Adrenal gland (tissue), 12 donors: ENCODE measurements around the gene MTHFD1. TPM values are rescaled to one million over a fixed set of nuclear protein-coding genes. Genes with fewer than 3 reads are reported as not detected.

Source experiments
- DNase-seq, 7 donors: peaks; one replicate each; pipeline ENCODE4 v3.0.0-alpha.2; 2019 to 2020
- H3K27ac ChIP-seq, 5 donors: fragments of 200-600 bp; sonication (generic) in 4 of 5; 1 replicate in 3 of 5; 2 replicates in 2 of 5; pipeline versions ENCODE4 v1.5.1 to v1.8.0; 2016 to 2020; ENCODE audit warnings: mild to moderate bottlenecking in 1 of 5
- H3K27me3 ChIP-seq: fragments of 200-600 bp; 2 replicates; pipeline ENCODE4 v1.8.0; 2021
- H3K36me3 ChIP-seq, 2 donors: fragments of 200-600 bp; replicated peaks in 1 of 2; 1 replicate in 1 of 2; 2 replicates in 1 of 2; pipeline versions ENCODE4 v1.5.1 to v1.8.0; 2018 to 2022
- H3K4me1 ChIP-seq, 2 donors: fragments of 200-600 bp; replicated peaks in 1 of 2; 1 replicate in 1 of 2; 2 replicates in 1 of 2; pipeline versions ENCODE4 v1.5.1 to v1.8.0; 2018 to 2021
- H3K4me3 ChIP-seq, 4 donors: fragments of 200-600 bp; sonication (generic) in 3 of 4; one replicate each; pipeline ENCODE4 v1.5.1; 2016 to 2018
- H3K9me3 ChIP-seq, 3 donors: fragments of 200-600 bp; sonication (generic) in 1 of 3; replicated peaks in 1 of 3; 1 replicate in 2 of 3; 2 replicates in 1 of 3; pipeline versions ENCODE4 v1.5.1 to v1.8.0; 2016 to 2021
- CTCF ChIP-seq, 6 experiments: fragments of 450-650 bp in 4 of 6; fragments of 200-600 bp in 2 of 6; sonication (generic) in 1 of 6; IDR thresholded peaks; 1 replicate in 5 of 6; 2 replicates in 1 of 6; pipeline versions ENCODE4 v1.5.1 to v1.8.0; 2016 to 2021; ENCODE audit warnings: antibody characterized with exemption in 6 of 6, mild to moderate bottlenecking in 2 of 6, moderate library complexity in 1 of 6
- POLR2A ChIP-seq, 2 donors: fragments of 450-650 bp; IDR thresholded peaks; one replicate each; pipeline ENCODE4 v1.6.1; 2017; ENCODE audit warnings: antibody characterized with exemption in 2 of 2, mild to moderate bottlenecking in 2 of 2, moderate library complexity in 1 of 2
- WGBS, 4 donors: extraction: QIAGEN DNeasy Blood & Tissue Kit in 2 of 4; methylation state at CpG; one replicate each; pipeline versions ENCODE4 v1.1.5 to v1.1.7; 2013 to 2017; 5-methylcytosine and 5-hydroxymethylcytosine counted together
- intact Hi-C, 2 donors: fragments of 100-400 bp; cut with DNase I; formaldehyde crosslinking; loops; one replicate each; pipeline versions ENCODE4 v1.14.1 to v1.15.0; 2022 to 2023
- polyA plus RNA-seq, 3 donors: library from polyadenylated mRNA; stranded (reverse); fragments of 200-250 nt in 2 of 3; fragments of 350-450 nt in 1 of 3; fragmentation: Illumina TruSeq in 1 of 3; extraction: RNeasy Lipid Tissue Mini Kit (QIAGEN cat#74804) in 1 of 3; gene quantifications; one replicate each; pipeline ENCODE4 v1.2.3, GENCODE V29; 2013 to 2014
- total RNA-seq, 9 donors: library from RNA; depleted of rRNA in 4 of 9; stranded (reverse); fragments of >200 nt in 4 of 9; fragments of 120-200 nt in 1 of 9; fragmentation: NEBNext Ultra II Directional in 1 of 9; extraction: Animal tissue kit (Norgen Biotek cat#: 25700) in 1 of 9; gene quantifications; one replicate each; pipeline versions ENCODE4 v1.1.0 to v1.2.4, GENCODE V29; 2013 to 2023
- donor health status: healthy with polysubstance abuse.
- donor health status: Bipolar disorder and iron deficiency.
- donor health status: DM: yes; HTN: yes; CAD: no.
- donor health status: DM: no; HTN: no; CAD: no.
- donor health status: DM: no; HTN: no; CAD: no.
- donor health status: DM: yes; HTN: yes; CAD: no.

Gene MTHFD1
- total and polyA plus RNA-seq, 12 donors, result 14.9 to 66.4 (median 38.0) TPM

DNA sequence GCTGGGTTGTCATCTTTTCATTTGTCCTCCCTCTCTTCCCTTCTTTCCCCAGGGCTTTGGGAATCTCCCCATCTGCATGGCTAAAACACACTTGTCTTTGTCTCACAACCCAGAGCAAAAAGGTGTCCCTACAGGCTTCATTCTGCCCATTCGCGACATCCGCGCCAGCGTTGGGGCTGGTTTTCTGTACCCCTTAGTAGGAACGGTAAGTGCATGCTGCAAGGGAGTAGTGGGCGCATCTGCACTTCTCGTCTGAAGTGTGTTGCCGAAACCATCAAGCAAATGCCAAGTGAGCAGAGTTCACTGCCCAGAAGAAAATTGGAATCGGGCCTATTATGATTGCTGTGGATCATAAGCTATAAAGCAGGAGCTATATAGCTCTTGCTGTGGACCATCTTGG lies 66.5 kb downstream of the MTHFD1 start:
- H3K4me1 ChIP-seq, result no peaks in the 10 kb centered on the region
- no peak for DNase-seq
- H3K27ac ChIP-seq, result no peak overlapping the region
- H3K9me3 ChIP-seq, result no peaks in the 10 kb centered on the region
- H3K4me3 ChIP-seq, result no peak overlapping the region
- TF ChIP-seq POLR2A (IDR thresholded peaks at IDR 0.05) (no peak), CTCF (IDR thresholded peaks at IDR 0.05) (no peak)
- H3K36me3 ChIP-seq, result peaks cover 0 to 20% of the 10 kb centered on the region in 2 donors
- intact Hi-C loops, result no loop called here
- no peaks in the 10 kb centered on the region for H3K27me3 ChIP-seq
- 95 to 97% (median 96%) methylated on average over 10 of the region's 10 CpGs for WGBS, 4 donors

GRCh38 chr14:64459405-64460136 lies 71.4 kb downstream of the MTHFD1 start:
- no peaks in the 10 kb centered on the region for H3K9me3 ChIP-seq
- H3K4me1 ChIP-seq, result peaks cover 0 to 1% of the 10 kb centered on the region in 2 donors
- H3K4me3 ChIP-seq, result no peak overlapping the region
- WGBS, 4 donors, result 80 to 87% (median 82%) methylated on average over 4 of the region's 4 CpGs
- H3K27ac ChIP-seq, result no peak overlapping the region
- intact Hi-C loops, result no loop called here
- no peaks in the 10 kb centered on the region for H3K27me3 ChIP-seq
- H3K36me3 ChIP-seq, result peaks cover 0 to 8% of the 10 kb centered on the region in 2 donors
- no peak for DNase-seq
- TF ChIP-seq CTCF (IDR thresholded peaks at IDR 0.05), result no peak
- TF ChIP-seq POLR2A (IDR thresholded peaks at IDR 0.05), result no peak

- no peak overlapping the region for H3K4me3 ChIP-seq
- no peaks in the 10 kb centered on the region for H3K27me3 ChIP-seq
- TF ChIP-seq POLR2A (IDR thresholded peaks at IDR 0.05), result no peak
- TF ChIP-seq CTCF (IDR thresholded peaks at IDR 0.05), result no peak
- H3K36me3 ChIP-seq, result no peaks in the 10 kb centered on the region
- intact Hi-C loops, result no loop called here
- WGBS, 4 donors, result 86 to 91% (median 87%) methylated on average over 3 of the region's 3 CpGs
- no peaks in the 10 kb centered on the region for H3K9me3 ChIP-seq
- no peak overlapping the region for H3K27ac ChIP-seq
- no peak for DNase-seq
- H3K4me1 ChIP-seq, result peaks cover 8 to 11% of the 10 kb centered on the region in 2 donors
Observed at GRCh38 chr14:64461221-64461620, 73.1 kb downstream of the MTHFD1 start.

GRCh38 chr14:64463195-64463594 lies 75.0 kb downstream of the MTHFD1 start:
- H3K4me3 ChIP-seq, result no peak overlapping the region
- H3K27me3 ChIP-seq, result no peaks in the 10 kb centered on the region
- H3K4me1 ChIP-seq, result peaks cover 9 to 12% of the 10 kb centered on the region in 2 donors
- 88 to 97% (median 95%) methylated on average over 2 of the region's 2 CpGs for WGBS, 4 donors
- H3K36me3 ChIP-seq, result no peaks in the 10 kb centered on the region
- no peak overlapping the region for H3K27ac ChIP-seq
- intact Hi-C loops, result no loop called here
- no peak for DNase-seq
- H3K9me3 ChIP-seq, result no peaks in the 10 kb centered on the region
- TF ChIP-seq CTCF (IDR thresholded peaks at IDR 0.05) (no peak), POLR2A (IDR thresholded peaks at IDR 0.05) (no peak)
